Measurements from ENCODE around the gene TRPT1.

Gene TRPT1

DNA sequence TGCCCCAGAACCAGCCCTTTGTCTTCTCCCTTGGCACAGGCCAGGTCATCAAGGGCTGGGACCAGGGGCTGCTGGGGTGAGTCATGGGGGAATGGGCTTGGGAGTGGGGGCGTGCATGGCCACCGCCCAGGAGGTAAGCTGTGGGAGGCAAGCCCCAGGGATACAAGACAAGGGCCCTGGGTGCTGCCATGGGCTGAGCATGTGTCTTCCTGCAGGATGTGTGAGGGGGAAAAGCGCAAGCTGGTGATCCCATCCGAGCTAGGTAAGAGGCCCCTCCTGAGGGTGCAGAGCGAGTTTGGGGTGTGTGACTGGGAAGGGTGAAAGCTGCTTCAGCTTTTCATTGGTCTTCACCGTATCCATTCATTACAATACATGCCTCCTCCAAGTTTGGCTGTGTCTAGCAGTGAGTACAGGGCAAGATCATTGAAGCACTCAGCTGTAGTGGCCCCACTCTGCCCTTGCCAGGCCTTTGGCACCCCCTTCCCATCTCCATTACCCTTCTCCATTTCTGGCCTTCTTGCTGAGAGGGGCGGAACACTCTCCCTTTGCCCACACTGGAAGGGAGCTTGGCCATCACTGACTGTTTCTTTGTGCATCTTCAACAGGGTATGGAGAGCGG is 17.4 kb upstream of the TRPT1 start:
- TF ChIP-seq, protein P1, sequence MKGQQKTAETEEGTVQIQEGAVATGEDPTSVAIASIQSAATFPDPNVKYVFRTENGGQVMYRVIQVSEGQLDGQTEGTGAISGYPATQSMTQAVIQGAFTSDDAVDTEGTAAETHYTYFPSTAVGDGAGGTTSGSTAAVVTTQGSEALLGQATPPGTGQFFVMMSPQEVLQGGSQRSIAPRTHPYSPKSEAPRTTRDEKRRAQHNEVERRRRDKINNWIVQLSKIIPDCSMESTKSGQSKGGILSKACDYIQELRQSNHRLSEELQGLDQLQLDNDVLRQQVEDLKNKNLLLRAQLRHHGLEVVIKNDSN (IDR thresholded peaks at IDR 0.05) = no peak
- no peak for TF ChIP-seq TCF12 (IDR thresholded peaks at IDR 0.05; ENCODE audit: low read depth)

DNA sequence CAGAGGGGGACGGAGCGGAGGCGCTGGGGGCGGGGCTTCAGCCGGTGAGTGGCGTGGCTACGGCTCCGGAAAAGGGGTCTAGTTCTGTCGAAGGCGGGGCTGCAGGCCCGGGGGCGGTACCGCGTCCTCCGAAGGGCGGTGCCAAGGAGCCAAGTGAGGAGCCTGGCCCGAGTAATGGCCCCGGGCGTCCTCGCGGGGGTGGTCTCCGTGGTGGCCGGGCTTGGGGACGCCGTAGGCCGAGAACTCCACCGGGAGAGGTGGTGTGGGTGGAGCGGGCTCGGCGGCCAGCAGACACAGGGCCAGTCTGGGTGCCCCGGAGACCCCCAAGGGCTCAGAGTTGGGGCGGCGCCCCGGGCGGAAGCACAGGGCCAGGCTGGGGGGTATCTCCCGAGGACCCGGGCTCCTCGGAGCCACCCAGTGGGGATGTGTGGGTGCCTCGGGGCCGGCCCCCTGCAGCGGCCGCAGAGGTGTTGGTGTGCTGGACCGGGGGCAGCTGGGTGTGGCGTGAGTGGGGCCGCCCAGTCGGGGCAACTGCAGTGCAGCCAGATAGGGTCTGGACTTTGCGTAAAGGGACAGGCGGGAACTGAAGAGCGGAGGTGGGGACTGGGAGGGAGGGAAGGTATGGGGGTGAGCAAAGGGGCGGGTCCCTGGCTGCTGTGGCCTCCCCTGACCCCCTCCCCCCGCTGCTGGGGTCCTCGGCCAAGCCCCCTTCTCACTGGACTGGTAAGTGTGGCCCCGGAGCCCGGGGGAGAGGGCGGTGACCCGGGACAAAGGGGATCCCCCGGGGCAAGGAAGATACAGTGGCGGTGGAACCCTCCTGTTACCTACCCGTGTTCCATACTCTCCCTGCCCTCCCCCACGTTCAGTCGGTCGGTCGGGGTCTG is 15.7 kb upstream of the TRPT1 start:
- TF ChIP-seq YY1 (IDR thresholded peaks at IDR 0.05; ENCODE audit: low read depth) (peak; percentile 81), EGR1 (IDR thresholded peaks at IDR 0.05) (peak; percentile 53), ZBTB7A (IDR thresholded peaks at IDR 0.05; ENCODE audit: low read depth) (peak; percentile 29; the same call in 1 of the 2 replicates), FOXM1 (IDR thresholded peaks at IDR 0.05; ENCODE audit: borderline replicate concordance, low read depth) (no peak), TAF1 (IDR thresholded peaks at IDR 0.05; ENCODE audit: low read depth) (peak; percentile 65), NFIC (IDR thresholded peaks at IDR 0.05) (no peak)

DNA sequence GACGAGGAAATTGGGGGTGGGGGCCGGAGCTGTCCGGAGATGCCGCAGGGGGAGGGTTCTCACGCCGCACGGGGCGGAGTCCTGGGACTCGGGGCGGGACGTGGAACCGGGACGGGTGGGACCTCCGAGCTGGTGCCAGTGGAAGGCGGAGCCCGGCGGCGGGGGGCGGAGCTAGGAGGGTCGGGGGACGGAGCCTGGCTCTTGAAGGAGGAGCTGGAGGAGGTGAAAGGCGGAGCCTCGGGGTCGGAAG is 15.2 kb upstream of the TRPT1 start:
- no peak for TF ChIP-seq FOXM1 (IDR thresholded peaks at IDR 0.05; ENCODE audit: borderline replicate concordance, low read depth)
- no peak for TF ChIP-seq EP300 (IDR thresholded peaks at IDR 0.05; ENCODE audit: borderline replicate concordance)
- no peak for TF ChIP-seq TCF12 (IDR thresholded peaks at IDR 0.05; ENCODE audit: low read depth)
- TF ChIP-seq ZBTB7A (IDR thresholded peaks at IDR 0.05; ENCODE audit: low read depth) = no peak
- no peak for TF ChIP-seq TAF1 (IDR thresholded peaks at IDR 0.05; ENCODE audit: low read depth)

DNA sequence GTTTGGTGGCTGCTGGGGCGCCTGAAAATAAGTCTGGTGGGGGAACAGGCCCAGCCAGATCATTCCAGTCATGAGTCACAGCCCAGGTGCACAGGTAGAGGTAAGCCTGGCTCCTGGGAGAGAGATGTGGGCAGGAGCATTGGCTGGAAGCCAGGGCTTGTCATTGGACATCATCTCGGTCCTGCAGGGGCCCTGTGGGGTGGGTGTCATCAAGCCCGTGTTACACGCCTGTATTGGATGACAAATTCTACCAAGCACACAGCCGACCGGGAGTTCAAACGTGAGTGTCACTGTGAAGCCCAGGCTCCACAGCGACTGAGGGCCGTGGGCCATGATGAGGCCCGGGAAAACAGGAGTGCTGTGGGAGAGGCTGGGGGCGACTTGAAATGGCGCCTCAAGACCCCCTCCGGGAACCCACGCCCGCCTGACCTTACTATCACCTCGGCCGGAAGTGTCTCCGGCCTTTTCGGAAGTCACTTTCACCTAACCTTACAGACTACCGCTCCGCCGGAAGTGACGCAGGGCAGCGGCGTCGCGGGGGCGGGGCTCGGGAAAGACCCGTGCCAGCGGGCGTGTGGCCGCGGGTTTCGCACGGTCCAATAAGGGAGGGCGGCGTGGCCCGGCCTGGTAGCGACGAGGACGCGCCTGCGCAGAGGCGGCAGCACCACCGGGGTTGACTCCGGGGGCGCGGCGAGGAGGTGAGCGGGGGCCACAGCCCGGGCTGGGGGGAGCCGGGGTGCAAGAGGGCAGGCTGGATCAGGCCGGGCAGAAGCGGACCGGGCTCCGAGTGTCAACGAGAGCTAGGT is 14.7 kb upstream of the TRPT1 start, which contains the start of gene FKBP2:
Gene FKBP2, plus strand, starts transcription at position 661 of the 806 bp plus-strand sequence. CDS start 1,293 bp downstream, outside the sequence.
- TF ChIP-seq YY1 (IDR thresholded peaks at IDR 0.05; ENCODE audit: low read depth) (no peak), TAF1 (IDR thresholded peaks at IDR 0.05; ENCODE audit: low read depth) (peak; percentile 88), EGR1 (IDR thresholded peaks at IDR 0.05) (peak; percentile 31; the same call in 1 of the 2 replicates), TCF12 (IDR thresholded peaks at IDR 0.05; ENCODE audit: low read depth) (peak; percentile 88), NFIC (IDR thresholded peaks at IDR 0.05) (peak; percentile 83), EP300 (IDR thresholded peaks at IDR 0.05; ENCODE audit: borderline replicate concordance) (peak; percentile 50; the same call in 1 of the 2 replicates), ZBTB7A (IDR thresholded peaks at IDR 0.05; ENCODE audit: low read depth) (peak; percentile 76; the same call in 1 of the 2 replicates), TEAD4 (IDR thresholded peaks at IDR 0.05) (peak; percentile 17), MAX (IDR thresholded peaks at IDR 0.05) (peak; percentile 56), CEBPB (IDR thresholded peaks at IDR 0.05) (0 out of 2 replicates have a peak, but pooled peaks have one; percentile 22), RAD21 (IDR thresholded peaks at IDR 0.05; ENCODE audit: low read depth) (no peak), FOXM1 (IDR thresholded peaks at IDR 0.05; ENCODE audit: borderline replicate concordance, low read depth) (peak; percentile 91), CREB1 (IDR thresholded peaks at IDR 0.05; ENCODE audit: low read depth) (peak; percentile 87)
- TF ChIP-seq, protein P2, sequence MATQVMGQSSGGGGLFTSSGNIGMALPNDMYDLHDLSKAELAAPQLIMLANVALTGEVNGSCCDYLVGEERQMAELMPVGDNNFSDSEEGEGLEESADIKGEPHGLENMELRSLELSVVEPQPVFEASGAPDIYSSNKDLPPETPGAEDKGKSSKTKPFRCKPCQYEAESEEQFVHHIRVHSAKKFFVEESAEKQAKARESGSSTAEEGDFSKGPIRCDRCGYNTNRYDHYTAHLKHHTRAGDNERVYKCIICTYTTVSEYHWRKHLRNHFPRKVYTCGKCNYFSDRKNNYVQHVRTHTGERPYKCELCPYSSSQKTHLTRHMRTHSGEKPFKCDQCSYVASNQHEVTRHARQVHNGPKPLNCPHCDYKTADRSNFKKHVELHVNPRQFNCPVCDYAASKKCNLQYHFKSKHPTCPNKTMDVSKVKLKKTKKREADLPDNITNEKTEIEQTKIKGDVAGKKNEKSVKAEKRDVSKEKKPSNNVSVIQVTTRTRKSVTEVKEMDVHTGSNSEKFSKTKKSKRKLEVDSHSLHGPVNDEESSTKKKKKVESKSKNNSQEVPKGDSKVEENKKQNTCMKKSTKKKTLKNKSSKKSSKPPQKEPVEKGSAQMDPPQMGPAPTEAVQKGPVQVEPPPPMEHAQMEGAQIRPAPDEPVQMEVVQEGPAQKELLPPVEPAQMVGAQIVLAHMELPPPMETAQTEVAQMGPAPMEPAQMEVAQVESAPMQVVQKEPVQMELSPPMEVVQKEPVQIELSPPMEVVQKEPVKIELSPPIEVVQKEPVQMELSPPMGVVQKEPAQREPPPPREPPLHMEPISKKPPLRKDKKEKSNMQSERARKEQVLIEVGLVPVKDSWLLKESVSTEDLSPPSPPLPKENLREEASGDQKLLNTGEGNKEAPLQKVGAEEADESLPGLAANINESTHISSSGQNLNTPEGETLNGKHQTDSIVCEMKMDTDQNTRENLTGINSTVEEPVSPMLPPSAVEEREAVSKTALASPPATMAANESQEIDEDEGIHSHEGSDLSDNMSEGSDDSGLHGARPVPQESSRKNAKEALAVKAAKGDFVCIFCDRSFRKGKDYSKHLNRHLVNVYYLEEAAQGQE (IDR thresholded peaks at IDR 0.05; ENCODE audit: low read depth) = no peak
- TF ChIP-seq, protein P1 (IDR thresholded peaks at IDR 0.05) = peak; percentile 41; the same call in 1 of the 2 replicates

- TF ChIP-seq TCF12 (IDR thresholded peaks at IDR 0.05; ENCODE audit: low read depth) (no peak), NFIC (IDR thresholded peaks at IDR 0.05) (no peak), CEBPB (IDR thresholded peaks at IDR 0.05) (no peak), CREB1 (IDR thresholded peaks at IDR 0.05; ENCODE audit: low read depth) (no peak), EP300 (IDR thresholded peaks at IDR 0.05; ENCODE audit: borderline replicate concordance) (no peak), TAF1 (IDR thresholded peaks at IDR 0.05; ENCODE audit: low read depth) (no peak), EGR1 (IDR thresholded peaks at IDR 0.05) (no peak), FOXM1 (IDR thresholded peaks at IDR 0.05; ENCODE audit: borderline replicate concordance, low read depth) (no peak), YY1 (IDR thresholded peaks at IDR 0.05; ENCODE audit: low read depth) (no peak)
- TF ChIP-seq, protein P1 (IDR thresholded peaks at IDR 0.05) = no peak
- TF ChIP-seq, protein P2 (IDR thresholded peaks at IDR 0.05; ENCODE audit: low read depth) = no peak
These were observed 13.9 kb upstream of the TRPT1 start for GRCh38 chr11:64239662-64240434.

All from Ishikawa (cell line).